ENCODE data around the gene PTP4A1.

DNA sequence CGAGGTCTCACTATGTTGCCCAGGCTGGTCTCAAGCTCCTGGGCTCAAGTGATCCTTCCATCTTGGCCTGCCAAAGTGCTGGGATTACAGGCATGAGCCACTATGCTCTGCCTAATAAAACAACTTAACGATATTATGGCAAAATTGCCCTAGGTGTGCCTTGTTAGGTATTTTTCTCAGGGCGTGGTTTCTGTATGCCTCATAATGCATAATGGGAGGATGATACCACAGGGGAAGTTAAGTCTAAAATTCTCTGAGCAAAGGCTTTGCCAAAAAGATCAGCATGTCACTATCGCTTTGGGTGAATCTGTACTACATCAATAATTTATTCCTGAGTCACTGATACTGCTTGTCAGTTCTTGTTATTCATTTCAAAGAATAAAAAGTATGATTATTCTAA is 15.9 kb upstream of the PTP4A1 start:
- TF ChIP-seq, protein P1, sequence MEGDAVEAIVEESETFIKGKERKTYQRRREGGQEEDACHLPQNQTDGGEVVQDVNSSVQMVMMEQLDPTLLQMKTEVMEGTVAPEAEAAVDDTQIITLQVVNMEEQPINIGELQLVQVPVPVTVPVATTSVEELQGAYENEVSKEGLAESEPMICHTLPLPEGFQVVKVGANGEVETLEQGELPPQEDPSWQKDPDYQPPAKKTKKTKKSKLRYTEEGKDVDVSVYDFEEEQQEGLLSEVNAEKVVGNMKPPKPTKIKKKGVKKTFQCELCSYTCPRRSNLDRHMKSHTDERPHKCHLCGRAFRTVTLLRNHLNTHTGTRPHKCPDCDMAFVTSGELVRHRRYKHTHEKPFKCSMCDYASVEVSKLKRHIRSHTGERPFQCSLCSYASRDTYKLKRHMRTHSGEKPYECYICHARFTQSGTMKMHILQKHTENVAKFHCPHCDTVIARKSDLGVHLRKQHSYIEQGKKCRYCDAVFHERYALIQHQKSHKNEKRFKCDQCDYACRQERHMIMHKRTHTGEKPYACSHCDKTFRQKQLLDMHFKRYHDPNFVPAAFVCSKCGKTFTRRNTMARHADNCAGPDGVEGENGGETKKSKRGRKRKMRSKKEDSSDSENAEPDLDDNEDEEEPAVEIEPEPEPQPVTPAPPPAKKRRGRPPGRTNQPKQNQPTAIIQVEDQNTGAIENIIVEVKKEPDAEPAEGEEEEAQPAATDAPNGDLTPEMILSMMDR (optimal IDR thresholded peaks at IDR 0.05 in 1 of 3, IDR thresholded peaks at IDR 0.05 in 1 of 3, conservative IDR thresholded peaks at IDR 0.05 in 1 of 3; ENCODE audit: extremely low read depth in 1 of 3, insufficient read depth in 2 of 3, low read length in 3 of 3), result no peak
- TF ChIP-seq EZH2 (IDR thresholded peaks at IDR 0.05; ENCODE audit: low read length), result no peak

Data from keratinocyte (primary cell).